ENCODE data around the gene RNF4. TPM values are rescaled to one million over a fixed set of nuclear protein-coding genes. Genes with fewer than 3 reads are reported as not detected.

RNF4 gene
- total RNA-seq, 1 experiment from 2014 or later, result 113 TPM

DNA sequence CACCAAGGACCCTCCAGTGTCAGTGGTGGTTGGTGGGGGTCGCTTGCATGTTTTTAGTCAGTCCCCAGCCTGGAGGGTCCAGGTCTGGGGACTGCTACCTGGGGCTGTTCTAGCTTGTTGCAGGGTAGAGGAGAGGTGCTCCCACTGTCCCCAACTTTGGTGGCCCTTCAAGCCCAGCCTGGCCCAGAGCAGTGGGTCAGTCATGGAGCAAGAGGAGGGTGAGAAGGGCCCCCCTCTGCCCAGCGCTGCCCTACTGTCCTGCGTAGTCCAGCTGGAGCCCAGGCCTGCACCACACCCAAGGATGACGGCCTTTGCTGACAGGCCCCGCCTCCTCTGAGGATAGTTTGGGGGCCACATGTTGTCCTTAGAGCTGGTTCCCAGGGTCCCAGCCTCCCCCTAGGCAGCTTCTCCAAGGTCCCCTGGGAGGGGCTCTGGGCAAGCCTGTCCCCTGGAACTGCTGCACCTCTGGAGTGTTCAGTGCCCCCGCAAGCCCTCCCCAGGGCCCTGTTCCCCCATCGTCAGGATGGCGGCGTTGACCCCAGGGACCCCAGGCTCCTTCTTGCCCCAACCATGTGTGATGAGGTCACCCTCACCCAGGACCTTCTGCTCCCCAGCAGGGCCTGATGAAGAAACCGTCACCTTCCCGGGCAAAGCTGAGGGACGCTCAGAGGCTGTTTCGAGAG lies 43.4 kb upstream of the RNF4 start:
- intact Hi-C loops (cut with micrococcal nuclease; ENCODE audit: unreplicated experiment), result no loop called here
- TF ChIP-seq EZH2 (IDR thresholded peaks at IDR 0.05; ENCODE audit: borderline replicate concordance, low read depth, low read length, poor library complexity, severe bottlenecking), result no peak
- peaks cover 5% of the 10 kb centered on the region for H3K27me3 ChIP-seq (replicated peaks; ENCODE audit: insufficient read depth, low read depth, low read length, poor library complexity)
- no peak for DNase-seq (ENCODE audit: low spot score)
- no peaks in the 10 kb centered on the region for H3K36me3 ChIP-seq (ENCODE audit: insufficient read depth, low read length, poor library complexity, severe bottlenecking)
- no TSS peak for BruUV-seq (replicated peaks)
- no peaks in the 10 kb centered on the region for H3K9me3 ChIP-seq (ENCODE audit: low read depth, low read length, poor library complexity, severe bottlenecking)
- ChIA-PET CTCF (no interaction called here), POLR2A (ENCODE audit: low non-redundant PET) (no interaction called here)
- no peak overlapping the region for H3K4me3 ChIP-seq (ENCODE audit: low read depth, low read length, poor library complexity, severe bottlenecking)
- H3K27ac ChIP-seq (ENCODE audit: low read depth, low read length, poor library complexity, severe bottlenecking), result no peak overlapping the region
- no peaks in the 10 kb centered on the region for H3K4me1 ChIP-seq (ENCODE audit: insufficient read depth, low read length, poor library complexity, severe bottlenecking)

DNA sequence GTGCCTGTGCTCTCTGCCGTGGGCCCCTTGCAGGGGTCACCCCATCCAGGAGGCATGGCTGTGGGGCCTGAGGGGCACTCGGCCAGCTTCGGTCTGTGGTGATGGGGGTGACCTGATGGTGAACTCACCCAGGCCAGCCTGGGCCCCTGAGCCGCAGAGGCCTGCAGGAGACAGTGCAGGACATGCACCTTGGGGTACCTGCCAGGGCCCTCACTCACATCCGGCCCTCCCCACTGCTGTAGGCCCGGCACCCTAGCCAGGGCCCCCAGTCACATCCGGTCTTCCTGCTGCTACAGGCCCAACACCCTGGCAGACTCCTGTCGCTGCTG lies 42.9 kb upstream of the RNF4 start:
- CTCF ChIA-PET, result no interaction called here
- intact Hi-C loops (cut with micrococcal nuclease; ENCODE audit: unreplicated experiment), result no loop called here

GRCh38 chr4:2426711-2427275 lies 42.1 kb upstream of the RNF4 start:
- DNase-seq (ENCODE audit: low spot score), result no peak
- Histone ChIP-seq H3K36me3 (ENCODE audit: insufficient read depth, low read length, poor library complexity, severe bottlenecking) (no peaks in the 10 kb centered on the region), H3K4me3 (ENCODE audit: low read depth, low read length, poor library complexity, severe bottlenecking) (no peak overlapping the region), H3K27me3 (replicated peaks; ENCODE audit: insufficient read depth, low read depth, low read length, poor library complexity) (no peaks in the 10 kb centered on the region), H3K4me1 (ENCODE audit: insufficient read depth, low read length, poor library complexity, severe bottlenecking) (no peaks in the 10 kb centered on the region), H3K9me3 (ENCODE audit: low read depth, low read length, poor library complexity, severe bottlenecking) (no peaks in the 10 kb centered on the region), H3K27ac (ENCODE audit: low read depth, low read length, poor library complexity, severe bottlenecking) (no peak overlapping the region)
- TF ChIP-seq CTCF (conservative IDR thresholded peaks at IDR 0.05; ENCODE audit: low read depth, low read length) (no peak), EZH2 (IDR thresholded peaks at IDR 0.05; ENCODE audit: borderline replicate concordance, low read depth, low read length, poor library complexity, severe bottlenecking) (no peak)
- intact Hi-C loops (cut with micrococcal nuclease; ENCODE audit: unreplicated experiment), result no loop called here
- CTCF ChIA-PET, result interaction anchor here (0.5 kb wide), 1 partner anchor 15 kb away, joined by 4 read pairs; no protein-coding TSS in a partner anchor
- POLR2A ChIA-PET (ENCODE audit: low non-redundant PET), result no interaction called here
- BruUV-seq (replicated peaks), result no TSS peak

More for the DNA sequence above, 42.9 kb upstream of the RNF4 start:
- DNase-seq (ENCODE audit: low spot score), result no peak
- Histone ChIP-seq H3K4me3 (ENCODE audit: low read depth, low read length, poor library complexity, severe bottlenecking) (no peak overlapping the region), H3K4me1 (ENCODE audit: insufficient read depth, low read length, poor library complexity, severe bottlenecking) (no peaks in the 10 kb centered on the region), H3K36me3 (ENCODE audit: insufficient read depth, low read length, poor library complexity, severe bottlenecking) (no peaks in the 10 kb centered on the region), H3K27ac (ENCODE audit: low read depth, low read length, poor library complexity, severe bottlenecking) (no peak overlapping the region), H3K27me3 (replicated peaks; ENCODE audit: insufficient read depth, low read depth, low read length, poor library complexity) (no peaks in the 10 kb centered on the region), H3K9me3 (ENCODE audit: low read depth, low read length, poor library complexity, severe bottlenecking) (no peaks in the 10 kb centered on the region)
- BruUV-seq (replicated peaks), result no TSS peak
- POLR2A ChIA-PET (ENCODE audit: low non-redundant PET), result no interaction called here
- TF ChIP-seq CTCF (conservative IDR thresholded peaks at IDR 0.05; ENCODE audit: low read depth, low read length), result no peak
- TF ChIP-seq EZH2 (IDR thresholded peaks at IDR 0.05; ENCODE audit: borderline replicate concordance, low read depth, low read length, poor library complexity, severe bottlenecking), result no peak
